Kidney (tissue), 14 donors: Measurements from ENCODE around the gene PALLD. TPM values are rescaled to one million over a fixed set of nuclear protein-coding genes. Genes with fewer than 3 reads are reported as not detected.

Experiments used
- DNase-seq, 5 donors: peaks; one replicate each; pipeline ENCODE4 v3.0.0-alpha.2; 2013 to 2020
- FAIRE-seq: peaks from 2 replicates; lab custom pipeline; 2012; peaks lifted over from hg19 to GRCh38; lab: Jason Lieb, UNC
- H3K27ac ChIP-seq, 2 donors: one replicate each; pipeline ENCODE4 v1.7.0; 2013; ENCODE audit warnings: low read depth in 2 of 2, low read length in 2 of 2, inconsistent platforms in 1 of 2
- H3K27me3 ChIP-seq: one replicate; pipeline ENCODE4 v1.7.1; 2013; ENCODE audit warnings: low read length, inconsistent platforms; ENCODE audit not compliant: control insufficient read depth, insufficient read depth
- H3K36me3 ChIP-seq, 3 donors: one replicate each; pipeline versions ENCODE4 v1.7.0 to v1.7.1; 2013; ENCODE audit warnings: low read length in 3 of 3, control low read depth in 1 of 3, inconsistent platforms in 1 of 3; ENCODE audit not compliant: insufficient read depth in 3 of 3, control insufficient read depth in 2 of 3
- H3K4me1 ChIP-seq, 3 donors: one replicate each; pipeline versions ENCODE4 v1.7.0 to v1.7.1; 2013; ENCODE audit warnings: low read length in 3 of 3, inconsistent platforms in 1 of 3, low read depth in 1 of 3; ENCODE audit not compliant: control insufficient read depth in 2 of 3, insufficient read depth in 2 of 3
- H3K4me3 ChIP-seq, 3 donors: one replicate each; pipeline versions ENCODE4 v1.7.0 to v1.8.1; 2013; ENCODE audit warnings: low read length in 3 of 3, control low read depth in 1 of 3, inconsistent platforms in 1 of 3
- H3K9ac ChIP-seq, 3 donors: one replicate each; pipeline versions ENCODE4 v1.7.0 to v1.7.1; 2013; ENCODE audit warnings: low read length in 3 of 3, control low read depth in 1 of 3, inconsistent platforms in 1 of 3
- H3K9me3 ChIP-seq, 3 donors: one replicate each; pipeline versions ENCODE4 v1.7.0 to v1.7.1; 2013; ENCODE audit warnings: low read length in 3 of 3, control low read depth in 1 of 3, inconsistent platforms in 1 of 3; ENCODE audit not compliant: control insufficient read depth in 2 of 3, insufficient read depth in 1 of 3
- intact Hi-C: fragments of 100-400 bp; cut with DNase I; formaldehyde crosslinking; loops from one replicate; pipeline ENCODE4 v1.11.1; 2022
- polyA plus RNA-seq: library from polyadenylated mRNA; stranded (reverse); fragments of 350-450 nt; fragmentation: Illumina TruSeq; extraction: RNeasy Lipid Tissue Mini Kit (QIAGEN cat#74804); gene quantifications from one replicate; pipeline ENCODE4 v1.2.3, GENCODE V29; 2014; ENCODE audit warnings: low read depth, low replicate concordance; ENCODE audit not compliant: insufficient read depth
- total RNA-seq: library from RNA; stranded (reverse); fragmentation: NEBNext Ultra II Directional; extraction: Animal tissue kit (Norgen Biotek cat#: 25700); gene quantifications from one replicate; pipeline ENCODE4 v1.2.1, GENCODE V29; 2021
- TF ChIP-seq, protein P1 (sequence below): IDR thresholded peaks from 3 replicates; pipeline ENCODE4 v1.5.1; 2012; ENCODE audit warnings: mild to moderate bottlenecking, moderate library complexity, borderline replicate concordance; ENCODE audit not compliant: insufficient read depth; ENCODE audit errors: extremely low read depth
- donor health status: control.
- donor health status: control.
- donor health status: control.
- donor health status: control.
- donor health status: control.
- donor health status: DM: yes; HTN: yes; CAD: no.
- donor health status: Normal renal cell carcinoma (clear cell type).

Gene PALLD
- total and polyA plus RNA-seq, 2 donors from 2014 or later, result 43.4 to 120 TPM

DNA sequence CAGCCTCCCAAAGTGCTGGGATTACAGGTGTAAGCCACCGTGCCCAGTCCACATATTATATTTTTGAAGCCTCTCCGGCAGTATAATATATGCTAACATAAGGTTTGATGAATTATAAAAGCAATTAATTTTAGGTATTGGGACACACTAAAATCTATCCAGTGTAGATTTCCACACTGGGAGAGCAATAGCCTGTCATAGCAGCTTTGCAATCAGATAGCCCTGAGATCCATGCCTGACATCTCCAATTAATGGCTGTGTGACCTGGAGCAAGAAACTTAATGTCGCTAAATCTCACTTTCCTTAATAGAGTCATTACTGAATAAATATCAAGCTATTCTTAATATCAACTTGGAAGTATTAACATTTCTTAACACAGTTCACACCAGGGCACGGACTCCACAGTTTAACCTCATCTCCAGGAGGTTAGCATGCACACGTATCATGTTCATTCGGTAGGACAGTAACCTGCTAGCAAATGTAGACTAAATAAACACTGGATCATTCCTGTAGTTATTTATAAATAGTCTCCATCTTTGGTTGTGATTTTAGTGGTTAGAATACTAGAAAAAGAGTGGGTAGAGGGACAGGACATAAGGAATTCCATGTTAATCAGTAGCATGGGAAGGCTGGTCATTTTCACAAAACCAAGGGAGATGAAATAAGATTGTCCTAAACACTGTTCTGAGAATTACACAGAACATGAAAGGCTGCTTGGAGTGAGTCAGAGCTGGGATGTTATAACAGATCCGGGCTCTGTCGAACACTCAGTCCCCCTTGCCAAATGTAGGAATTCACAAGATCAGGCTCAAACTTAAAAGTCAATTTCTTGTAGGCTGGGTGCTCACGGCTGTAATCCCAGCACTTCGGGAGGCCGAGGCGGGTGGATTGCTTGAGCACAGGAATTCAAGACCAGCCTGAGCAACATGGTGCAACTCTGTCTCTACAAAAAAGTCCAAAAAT, 254.7 kb downstream of the PALLD start:
- intact Hi-C loops, result no loop called here
- Histone ChIP-seq H3K9ac (no peak overlapping the region), H3K27ac (no peak overlapping the region), H3K36me3 (no peaks in the 10 kb centered on the region), H3K4me1 (no peaks in the 10 kb centered on the region), H3K27me3 (no peaks in the 10 kb centered on the region), H3K4me3 (no peak overlapping the region), H3K9me3 (no peaks in the 10 kb centered on the region)
- DNase-seq, result no peak
- TF ChIP-seq, protein P1, sequence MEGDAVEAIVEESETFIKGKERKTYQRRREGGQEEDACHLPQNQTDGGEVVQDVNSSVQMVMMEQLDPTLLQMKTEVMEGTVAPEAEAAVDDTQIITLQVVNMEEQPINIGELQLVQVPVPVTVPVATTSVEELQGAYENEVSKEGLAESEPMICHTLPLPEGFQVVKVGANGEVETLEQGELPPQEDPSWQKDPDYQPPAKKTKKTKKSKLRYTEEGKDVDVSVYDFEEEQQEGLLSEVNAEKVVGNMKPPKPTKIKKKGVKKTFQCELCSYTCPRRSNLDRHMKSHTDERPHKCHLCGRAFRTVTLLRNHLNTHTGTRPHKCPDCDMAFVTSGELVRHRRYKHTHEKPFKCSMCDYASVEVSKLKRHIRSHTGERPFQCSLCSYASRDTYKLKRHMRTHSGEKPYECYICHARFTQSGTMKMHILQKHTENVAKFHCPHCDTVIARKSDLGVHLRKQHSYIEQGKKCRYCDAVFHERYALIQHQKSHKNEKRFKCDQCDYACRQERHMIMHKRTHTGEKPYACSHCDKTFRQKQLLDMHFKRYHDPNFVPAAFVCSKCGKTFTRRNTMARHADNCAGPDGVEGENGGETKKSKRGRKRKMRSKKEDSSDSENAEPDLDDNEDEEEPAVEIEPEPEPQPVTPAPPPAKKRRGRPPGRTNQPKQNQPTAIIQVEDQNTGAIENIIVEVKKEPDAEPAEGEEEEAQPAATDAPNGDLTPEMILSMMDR, result no peak
- FAIRE-seq, result no peak

DNA sequence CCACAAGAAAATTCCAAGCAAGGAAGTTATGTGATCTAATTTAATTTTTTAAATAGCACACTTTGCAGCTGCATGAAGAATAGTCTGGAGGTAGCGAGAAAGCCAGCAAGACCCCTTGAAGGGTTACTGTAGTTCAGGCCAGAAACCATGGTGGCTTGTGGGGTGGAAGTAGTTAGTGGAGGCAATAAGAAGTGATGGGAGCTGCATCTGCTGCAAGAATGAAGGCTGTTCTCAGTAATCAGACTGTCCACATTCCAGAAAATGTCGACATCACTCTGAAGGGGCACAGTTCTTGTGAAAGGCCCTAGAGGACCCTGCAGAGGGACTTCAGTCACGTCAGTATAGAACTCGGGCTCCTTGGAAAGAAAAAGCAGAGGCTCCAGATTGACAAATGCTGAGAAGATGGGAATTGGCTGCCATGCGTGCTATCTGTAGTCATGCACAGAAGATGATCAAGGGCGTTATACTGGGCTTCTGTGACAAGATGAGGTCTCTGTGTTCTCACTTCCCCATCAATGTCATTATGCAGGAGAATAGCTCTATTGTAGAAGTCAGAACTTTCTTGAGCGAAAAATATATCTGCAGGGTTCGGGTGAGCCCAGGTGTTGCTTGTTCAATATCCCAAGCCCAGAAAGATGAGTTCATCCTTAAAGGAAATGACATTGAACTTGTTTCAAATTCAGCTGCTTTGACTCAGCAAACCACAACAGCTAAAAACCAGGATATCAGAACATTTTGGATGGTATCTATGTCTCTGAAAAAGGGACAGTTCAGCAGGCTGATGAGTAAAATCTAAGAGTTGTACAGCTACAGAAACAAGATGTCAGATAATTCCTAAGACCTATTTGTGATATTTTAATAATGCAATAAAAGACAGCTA, 259.0 kb downstream of the PALLD start:
- H3K27me3 ChIP-seq, result no peaks in the 10 kb centered on the region
- no peaks in the 10 kb centered on the region for H3K9me3 ChIP-seq
- H3K4me1 ChIP-seq, result no peaks in the 10 kb centered on the region
- no peak for DNase-seq
- intact Hi-C loops, result no loop called here
- H3K9ac ChIP-seq, result no peak overlapping the region
- TF ChIP-seq, protein P1, result no peak
- no peaks in the 10 kb centered on the region for H3K36me3 ChIP-seq
- no peak for FAIRE-seq
- H3K4me3 ChIP-seq, result no peak overlapping the region
- no peak overlapping the region for H3K27ac ChIP-seq

DNA sequence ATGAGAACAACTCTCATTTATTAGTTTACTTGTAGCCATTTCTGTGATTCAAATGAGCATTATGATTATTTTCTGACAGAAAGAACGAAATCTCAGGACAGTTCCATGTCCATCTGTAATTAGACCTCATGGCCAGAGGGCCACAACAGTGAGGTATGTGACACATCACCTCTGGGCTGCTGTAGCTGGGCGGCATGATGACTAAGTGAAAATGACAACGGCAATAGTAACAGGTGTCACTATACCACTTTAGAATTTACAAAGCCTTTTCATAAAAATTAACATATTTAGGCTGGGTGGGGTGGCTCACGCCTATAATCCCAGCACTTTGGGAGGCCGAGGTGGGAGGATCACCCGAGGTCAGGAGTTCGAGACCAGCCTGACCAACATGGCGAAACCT, 260.6 kb downstream of the PALLD start:
- intact Hi-C loops, result no loop called here
- no peaks in the 10 kb centered on the region for H3K36me3 ChIP-seq
- DNase-seq (no peak), FAIRE-seq (no peak)
- TF ChIP-seq, protein P1, result no peak
- H3K4me3 ChIP-seq, result no peak overlapping the region
- H3K9me3 ChIP-seq, result no peaks in the 10 kb centered on the region
- H3K27ac ChIP-seq, result no peak overlapping the region
- H3K9ac ChIP-seq, result no peak overlapping the region
- no peaks in the 10 kb centered on the region for H3K27me3 ChIP-seq
- H3K4me1 ChIP-seq, result no peaks in the 10 kb centered on the region
